GM18858 (cell line): ENCODE data around the gene GALNTL6.
A peak's percentile ranks its signal among the peaks of the same experiment; 100 is the strongest.
"Not testable (repeated sequence)": the region's sequence is repeated elsewhere in the genome, so short reads cannot be mapped to it uniquely, and the experiment has no call there.

ENCODE experiments used
- ATAC-seq: cut with Tn5 transposase; IDR thresholded peaks from one replicate; pipeline ENCODE4 v1.9.1; 2021; ENCODE audit not compliant: unreplicated experiment

The GALNTL6 gene

GRCh38 chr4:172844556-172844955 is 1031.4 kb downstream of the GALNTL6 start:
- no peak for ATAC-seq

- ATAC-seq = no peak
These were observed 1032.1 kb downstream of the GALNTL6 start for GRCh38 chr4:172845281-172845680.

GRCh38 chr4:172850838-172851237 is 1037.6 kb downstream of the GALNTL6 start:
- ATAC-seq = no peak

GRCh38 chr4:172851534-172851933 is 1038.3 kb downstream of the GALNTL6 start:
- ATAC-seq = no peak

GRCh38 chr4:172857026-172857425 is 1043.8 kb downstream of the GALNTL6 start:
- no peak for ATAC-seq

GRCh38 chr4:172858731-172859230 is 1045.6 kb downstream of the GALNTL6 start:
- no peak for ATAC-seq

GRCh38 chr4:172865103-172865502 is 1051.9 kb downstream of the GALNTL6 start:
- ATAC-seq = no peak

- ATAC-seq = no peak
These were observed 1052.4 kb downstream of the GALNTL6 start for GRCh38 chr4:172865531-172866127.

- ATAC-seq = no peak
These were observed 1053.2 kb downstream of the GALNTL6 start for GRCh38 chr4:172866421-172866820.

GRCh38 chr4:172867835-172868234 is 1054.6 kb downstream of the GALNTL6 start:
- ATAC-seq = no peak

- no peak for ATAC-seq
These were observed 1055.1 kb downstream of the GALNTL6 start for GRCh38 chr4:172868271-172868670.

- no peak for ATAC-seq
These were observed 1056.5 kb downstream of the GALNTL6 start for GRCh38 chr4:172869621-172870268.

- no peak for ATAC-seq
These were observed 1058.2 kb downstream of the GALNTL6 start for GRCh38 chr4:172871381-172871780.

GRCh38 chr4:172874944-172875343 is 1061.7 kb downstream of the GALNTL6 start:
- ATAC-seq = no peak

GRCh38 chr4:172876394-172876793 is 1063.2 kb downstream of the GALNTL6 start:
- no peak for ATAC-seq

GRCh38 chr4:172881645-172882044 is 1068.4 kb downstream of the GALNTL6 start:
- no peak for ATAC-seq

- not testable (repeated sequence) for ATAC-seq
These were observed 1074.2 kb downstream of the GALNTL6 start for GRCh38 chr4:172887358-172887757.

- no peak for ATAC-seq
These were observed 1074.8 kb downstream of the GALNTL6 start for GRCh38 chr4:172887959-172888358.

GRCh38 chr4:172892300-172892699 is 1079.1 kb downstream of the GALNTL6 start:
- peak; percentile 79 for ATAC-seq

- no peak for ATAC-seq
These were observed 1082.5 kb downstream of the GALNTL6 start for GRCh38 chr4:172895699-172896098.

- ATAC-seq = no peak
These were observed 1083.8 kb downstream of the GALNTL6 start for GRCh38 chr4:172897046-172897445.

GRCh38 chr4:172898715-172899114 is 1085.5 kb downstream of the GALNTL6 start:
- no peak for ATAC-seq

GRCh38 chr4:172899861-172900260 is 1086.7 kb downstream of the GALNTL6 start:
- no peak for ATAC-seq
